ENCODE results near the gene GFM1. TPM values are rescaled to one million over a fixed set of nuclear protein-coding genes. Genes with fewer than 3 reads are reported as not detected.

Gene GFM1
- total RNA-seq, 2 experiments from 2014 or later, result 36.5 to 53.7 TPM

DNA sequence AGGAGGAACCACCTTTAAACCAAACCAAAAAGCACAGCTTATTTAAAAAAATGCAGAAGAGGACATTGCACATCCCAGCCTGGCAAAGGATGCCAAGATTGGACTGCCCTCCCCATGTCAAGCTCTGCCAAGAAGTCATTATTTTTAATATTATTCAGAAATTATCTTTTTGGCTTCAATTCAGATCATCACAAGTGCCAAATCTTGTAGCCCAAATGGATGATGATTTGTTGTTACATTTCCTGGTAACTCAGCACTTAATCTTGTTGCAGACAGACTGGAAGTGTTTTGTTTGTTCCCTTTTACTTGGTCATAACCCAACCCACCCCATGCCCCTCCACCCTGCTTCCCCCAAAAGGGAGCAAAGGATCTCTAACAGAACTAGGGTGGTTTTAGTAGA lies 56.2 kb downstream of the GFM1 start:
- ChIA-PET CTCF (ENCODE audit: unreplicated experiment) (interaction anchor here (0.6 kb wide), 1 partner anchor 493 kb away, joined by 3 read pairs; no protein-coding TSS in a partner anchor), POLR2A (interaction anchor here (0.6 to 1.1 kb wide), 2 partner anchors 33 to 167 kb away, joined by 3 to 4 read pairs; no protein-coding TSS in a partner anchor)
- no peaks in the 10 kb centered on the region for H3K4me1 ChIP-seq (ENCODE audit: insufficient read depth, low read length, poor library complexity, severe bottlenecking)
- no peak overlapping the region for H2AFZ ChIP-seq (ENCODE audit: low read length)
- H3K4me2 ChIP-seq (ENCODE audit: low read length), result no peak overlapping the region
- H3K9me2 ChIP-seq (ENCODE audit: insufficient read depth, low read length), result no peaks in the 10 kb centered on the region
- intact Hi-C loops (cut with micrococcal nuclease; ENCODE audit: unreplicated experiment), result no loop called here
- no peak overlapping the region for H3K4me3 ChIP-seq (ENCODE audit: low read depth, low read length, poor library complexity, severe bottlenecking)
- no peaks in the 10 kb centered on the region for H3K79me2 ChIP-seq (ENCODE audit: insufficient read depth, low read depth, low read length)
- TF ChIP-seq EZH2phosphoT487 (IDR thresholded peaks at IDR 0.05; ENCODE audit: borderline replicate concordance, low read depth, low read length), result no peak
- TF ChIP-seq, protein P1, sequence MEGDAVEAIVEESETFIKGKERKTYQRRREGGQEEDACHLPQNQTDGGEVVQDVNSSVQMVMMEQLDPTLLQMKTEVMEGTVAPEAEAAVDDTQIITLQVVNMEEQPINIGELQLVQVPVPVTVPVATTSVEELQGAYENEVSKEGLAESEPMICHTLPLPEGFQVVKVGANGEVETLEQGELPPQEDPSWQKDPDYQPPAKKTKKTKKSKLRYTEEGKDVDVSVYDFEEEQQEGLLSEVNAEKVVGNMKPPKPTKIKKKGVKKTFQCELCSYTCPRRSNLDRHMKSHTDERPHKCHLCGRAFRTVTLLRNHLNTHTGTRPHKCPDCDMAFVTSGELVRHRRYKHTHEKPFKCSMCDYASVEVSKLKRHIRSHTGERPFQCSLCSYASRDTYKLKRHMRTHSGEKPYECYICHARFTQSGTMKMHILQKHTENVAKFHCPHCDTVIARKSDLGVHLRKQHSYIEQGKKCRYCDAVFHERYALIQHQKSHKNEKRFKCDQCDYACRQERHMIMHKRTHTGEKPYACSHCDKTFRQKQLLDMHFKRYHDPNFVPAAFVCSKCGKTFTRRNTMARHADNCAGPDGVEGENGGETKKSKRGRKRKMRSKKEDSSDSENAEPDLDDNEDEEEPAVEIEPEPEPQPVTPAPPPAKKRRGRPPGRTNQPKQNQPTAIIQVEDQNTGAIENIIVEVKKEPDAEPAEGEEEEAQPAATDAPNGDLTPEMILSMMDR (conservative IDR thresholded peaks at IDR 0.05; ENCODE audit: low read length), result no peak
- DNase-seq (ENCODE audit: low spot score), result no peak
- no peak overlapping the region for H3K27ac ChIP-seq (ENCODE audit: low read depth, low read length, poor library complexity, severe bottlenecking)
- H3K36me3 ChIP-seq (ENCODE audit: insufficient read depth, low read length), result peaks cover 29% of the 10 kb centered on the region; the same call in 1 of the 2 replicates
- H3K9me3 ChIP-seq (ENCODE audit: low read length), result no peaks in the 10 kb centered on the region
- no peaks in the 10 kb centered on the region for H4K20me1 ChIP-seq (ENCODE audit: insufficient read depth, low read length)
- BruUV-seq (replicated peaks), result no TSS peak

DNA sequence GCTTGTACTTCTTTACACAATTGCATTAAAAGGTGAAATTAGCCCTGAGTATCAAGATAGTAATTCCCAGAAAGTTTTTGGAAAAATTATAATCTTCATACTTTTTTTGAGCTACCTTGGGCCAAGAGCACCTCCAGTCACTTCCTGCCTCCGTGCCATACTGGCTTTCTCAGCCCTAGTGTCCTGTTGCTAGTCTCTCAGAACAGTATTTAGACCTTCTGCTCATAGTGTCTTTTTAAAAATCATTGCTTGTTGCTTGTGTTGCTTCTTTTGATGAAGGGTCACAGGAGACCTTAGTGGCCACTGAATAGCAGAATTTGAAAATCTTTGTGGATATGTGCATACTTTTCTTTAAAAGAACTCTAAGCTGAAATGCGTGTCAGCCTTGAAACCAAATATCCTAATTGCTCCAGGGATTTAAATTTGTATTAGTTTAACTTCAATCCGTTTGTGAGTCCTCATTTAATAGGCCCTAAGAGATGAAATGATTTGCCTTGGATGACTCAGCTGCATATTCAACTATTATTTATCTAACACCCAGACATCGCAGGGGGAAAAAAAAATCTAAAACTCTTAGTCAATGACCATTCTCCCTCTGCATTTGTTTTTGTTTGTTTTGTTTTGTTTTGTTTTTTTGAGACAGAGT lies 57.2 kb downstream of the GFM1 start:
- Histone ChIP-seq H3K9me3 (ENCODE audit: low read length) (no peaks in the 10 kb centered on the region), H2AFZ (ENCODE audit: low read length) (no peak overlapping the region), H3K4me2 (ENCODE audit: low read length) (no peak overlapping the region), H3K4me3 (ENCODE audit: low read depth, low read length, poor library complexity, severe bottlenecking) (no peak overlapping the region), H3K4me1 (ENCODE audit: insufficient read depth, low read length, poor library complexity, severe bottlenecking) (no peaks in the 10 kb centered on the region), H3K9me2 (ENCODE audit: insufficient read depth, low read length) (no peaks in the 10 kb centered on the region), H3K36me3 (ENCODE audit: insufficient read depth, low read length) (peaks cover 29% of the 10 kb centered on the region), H3K79me2 (ENCODE audit: insufficient read depth, low read depth, low read length) (no peaks in the 10 kb centered on the region), H4K20me1 (ENCODE audit: insufficient read depth, low read length) (no peaks in the 10 kb centered on the region), H3K27ac (ENCODE audit: low read depth, low read length, poor library complexity, severe bottlenecking) (no peak overlapping the region)
- BruUV-seq (replicated peaks), result no TSS peak
- POLR2A ChIA-PET, result interaction anchor here (0.6 to 1.0 kb wide), 2 partner anchors 15 to 34 kb away, joined by 3 to 4 read pairs; no protein-coding TSS in a partner anchor
- CTCF ChIA-PET (ENCODE audit: unreplicated experiment), result interaction anchor here (0.6 kb wide), 1 partner anchor 494 kb away, joined by 3 read pairs; no protein-coding TSS in a partner anchor
- intact Hi-C loops (cut with micrococcal nuclease; ENCODE audit: unreplicated experiment), result no loop called here
- no peak for TF ChIP-seq EZH2phosphoT487 (IDR thresholded peaks at IDR 0.05; ENCODE audit: borderline replicate concordance, low read depth, low read length)
- TF ChIP-seq, protein P1 (conservative IDR thresholded peaks at IDR 0.05; ENCODE audit: low read length), result no peak
- DNase-seq (ENCODE audit: low spot score), result no peak

All from OCI-LY7 (cell line).